Chondrocyte (in vitro differentiated cells): ENCODE measurements around the gene PALLD. TPM values are rescaled to one million over a fixed set of nuclear protein-coding genes. Genes with fewer than 3 reads are reported as not detected.

ENCODE experiments used
- DNase-seq: peaks from one replicate; pipeline ENCODE4 v3.0.0; 2021; ENCODE audit warnings: mixed read lengths, low spot score
- H3K27ac Mint-ChIP-seq: one replicate; pipeline ENCODE4 v1.8.0; 2021; ENCODE audit warnings: mild to moderate bottlenecking, moderate library complexity, mixed read lengths; ENCODE audit not compliant: unreplicated experiment
- H3K27me3 Mint-ChIP-seq: 2 replicates; pipeline ENCODE4 v1.8.0; 2021; ENCODE audit warnings: low read depth, mixed read lengths
- H3K36me3 Mint-ChIP-seq: 2 replicates; pipeline ENCODE4 v1.8.0; 2021; ENCODE audit warnings: low read depth, mixed read lengths
- H3K4me1 Mint-ChIP-seq: 2 replicates; pipeline ENCODE4 v1.8.0; 2021; ENCODE audit warnings: low read depth, mild to moderate bottlenecking, mixed read lengths
- H3K4me3 Mint-ChIP-seq: one replicate; pipeline ENCODE4 v1.8.0; 2021; ENCODE audit warnings: mild to moderate bottlenecking, moderate library complexity, mixed read lengths; ENCODE audit not compliant: unreplicated experiment
- H3K9me3 Mint-ChIP-seq: 2 replicates; pipeline ENCODE4 v1.8.0; 2021; ENCODE audit warnings: low read depth, mixed read lengths
- CTCF ChIP-seq: fragments of 200-600 bp; sonication (generic); IDR thresholded peaks from 2 replicates; pipeline ENCODE4 v1.5.0; 2021; ENCODE audit warnings: antibody characterized with exemption, mild to moderate bottlenecking, moderate library complexity
- total RNA-seq: library from RNA; stranded (reverse); gene quantifications from 3 replicates; pipeline ENCODE4 v1.2.1, GENCODE V29; 2021

The PALLD gene
- total RNA-seq, 1 donor from 2014 or later: 900 TPM

- Mint-ChIP-seq H3K27ac (peak overlapping the region; percentile 66), H3K9me3 (no peaks in the 10 kb centered on the region), H3K4me1 (peaks cover 50% of the 10 kb centered on the region), H3K27me3 (no peaks in the 10 kb centered on the region), H3K36me3 (no peaks in the 10 kb centered on the region), H3K4me3 (no peak overlapping the region)
- TF ChIP-seq CTCF: no peak
- no peak for DNase-seq
These were observed 52.3 kb downstream of the PALLD start for GRCh38 chr4:168549143-168549542.

- peaks cover 50% of the 10 kb centered on the region for H3K4me1 Mint-ChIP-seq
- peak overlapping the region; percentile 66 for H3K27ac Mint-ChIP-seq
- no peak overlapping the region for H3K4me3 Mint-ChIP-seq
- peak; percentile 41 for TF ChIP-seq CTCF
- no peaks in the 10 kb centered on the region for H3K36me3 Mint-ChIP-seq
- H3K9me3 Mint-ChIP-seq: no peaks in the 10 kb centered on the region
- H3K27me3 Mint-ChIP-seq: no peaks in the 10 kb centered on the region
- no peak for DNase-seq
These were observed 53.4 kb downstream of the PALLD start for GRCh38 chr4:168550064-168550766.

GRCh38 chr4:168551211-168551610, 54.4 kb downstream of the PALLD start:
- DNase-seq: no peak
- TF ChIP-seq CTCF: no peak
- peaks cover 43% of the 10 kb centered on the region for H3K4me1 Mint-ChIP-seq
- peak overlapping the region; percentile 72 for H3K27ac Mint-ChIP-seq
- no peaks in the 10 kb centered on the region for H3K27me3 Mint-ChIP-seq
- H3K4me3 Mint-ChIP-seq: no peak overlapping the region
- H3K36me3 Mint-ChIP-seq: no peaks in the 10 kb centered on the region
- no peaks in the 10 kb centered on the region for H3K9me3 Mint-ChIP-seq

- no peak for DNase-seq
- H3K9me3 Mint-ChIP-seq: no peaks in the 10 kb centered on the region
These were observed 55.3 kb downstream of the PALLD start for GRCh38 chr4:168551945-168552695.

More at GRCh38 chr4:168551945-168552695, 55.3 kb downstream of the PALLD start:
- Mint-ChIP-seq H3K27me3 (no peaks in the 10 kb centered on the region), H3K4me1 (peaks cover 49% of the 10 kb centered on the region), H3K36me3 (no peaks in the 10 kb centered on the region), H3K27ac (peak overlapping the region; percentile 72), H3K4me3 (no peak overlapping the region)
- peak; percentile 35 for TF ChIP-seq CTCF
